22Rv1 (cell line): ENCODE data around the gene MCOLN1.

ENCODE experiments used
- ZFX ChIP-seq: fragments of 450-650 bp; IDR thresholded peaks from 2 replicates; pipeline ENCODE4 v1.6.1; 2017; ENCODE audit warnings: antibody characterized with exemption, borderline replicate concordance
- TF ChIP-seq, protein P1 (sequence below): fragments of 450-650 bp; IDR thresholded peaks from 2 replicates; pipeline ENCODE4 v1.5.1; 2017; ENCODE audit warnings: mild to moderate bottlenecking

DNA sequence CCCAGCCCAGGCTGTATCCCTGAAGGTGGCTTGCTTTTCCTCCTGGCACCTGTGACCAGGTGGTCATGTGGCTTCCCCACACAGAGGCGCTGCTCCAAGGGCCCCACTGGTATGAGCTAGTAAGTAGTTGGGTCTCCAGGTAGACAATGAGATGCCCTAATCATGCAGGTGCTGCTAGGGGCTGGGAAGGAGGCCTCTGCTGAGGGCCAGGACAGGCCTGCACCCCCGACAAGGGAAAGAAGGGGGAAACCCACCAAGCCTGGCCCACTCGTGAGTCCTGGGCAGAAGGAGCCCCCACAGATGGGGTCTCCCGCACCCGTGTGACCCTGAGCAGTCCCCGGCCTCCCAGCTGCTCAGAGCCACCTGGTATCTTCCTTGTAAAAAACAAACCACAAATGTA lies 46.8 kb upstream of the MCOLN1 start:
- TF ChIP-seq, protein P1, sequence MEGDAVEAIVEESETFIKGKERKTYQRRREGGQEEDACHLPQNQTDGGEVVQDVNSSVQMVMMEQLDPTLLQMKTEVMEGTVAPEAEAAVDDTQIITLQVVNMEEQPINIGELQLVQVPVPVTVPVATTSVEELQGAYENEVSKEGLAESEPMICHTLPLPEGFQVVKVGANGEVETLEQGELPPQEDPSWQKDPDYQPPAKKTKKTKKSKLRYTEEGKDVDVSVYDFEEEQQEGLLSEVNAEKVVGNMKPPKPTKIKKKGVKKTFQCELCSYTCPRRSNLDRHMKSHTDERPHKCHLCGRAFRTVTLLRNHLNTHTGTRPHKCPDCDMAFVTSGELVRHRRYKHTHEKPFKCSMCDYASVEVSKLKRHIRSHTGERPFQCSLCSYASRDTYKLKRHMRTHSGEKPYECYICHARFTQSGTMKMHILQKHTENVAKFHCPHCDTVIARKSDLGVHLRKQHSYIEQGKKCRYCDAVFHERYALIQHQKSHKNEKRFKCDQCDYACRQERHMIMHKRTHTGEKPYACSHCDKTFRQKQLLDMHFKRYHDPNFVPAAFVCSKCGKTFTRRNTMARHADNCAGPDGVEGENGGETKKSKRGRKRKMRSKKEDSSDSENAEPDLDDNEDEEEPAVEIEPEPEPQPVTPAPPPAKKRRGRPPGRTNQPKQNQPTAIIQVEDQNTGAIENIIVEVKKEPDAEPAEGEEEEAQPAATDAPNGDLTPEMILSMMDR, result no peak
- no peak for TF ChIP-seq ZFX
